Prostate gland (tissue), 2 donors: Measurements from ENCODE around the gene RYR2.

ENCODE experiments used
- CTCF ChIP-seq, 4 experiments: fragments of 200-600 bp in 2 of 4; fragments of 450-650 bp in 2 of 4; sonication (generic) in 2 of 4; IDR thresholded peaks; 1 replicate in 3 of 4; 2 replicates in 1 of 4; pipeline ENCODE4 v1.5.1; 2016 to 2019; ENCODE audit warnings: antibody characterized with exemption in 4 of 4, mild to moderate bottlenecking in 2 of 4, moderate library complexity in 2 of 4
- POLR2A ChIP-seq: fragments of 450-650 bp; IDR thresholded peaks from one replicate; pipeline ENCODE4 v1.6.1; 2016; ENCODE audit warnings: antibody characterized with exemption, mild to moderate bottlenecking

GRCh38 chr1:237492359-237492758 lies 450.4 kb downstream of the RYR2 start:
- TF ChIP-seq CTCF (IDR thresholded peaks at IDR 0.05): no peak
- no peak for TF ChIP-seq POLR2A
